K562 (cell line): ENCODE data around the gene DHX35. TPM values are rescaled to one million over a fixed set of nuclear protein-coding genes. Genes with fewer than 3 reads are reported as not detected.
A peak's percentile ranks its signal among the peaks of the same experiment; 100 is the strongest.

Source experiments
- BCLAF1 ChIP-seq, 2 experiments: fragments of 450-650 bp in 1 of 2; IDR thresholded peaks; 2 replicates each; pipeline ENCODE4 v1.6.1; 2011 to 2017; ENCODE audit warnings: low read depth in 2 of 2, antibody characterized with exemption in 1 of 2, borderline replicate concordance in 1 of 2, low read length in 1 of 2, mild to moderate bottlenecking in 1 of 2, mixed read lengths in 1 of 2; ENCODE audit not compliant: control insufficient read depth in 1 of 2
- CREB5 ChIP-seq: fragments of 250-450 bp; sonication (Bioruptor Pico); IDR thresholded peaks from 2 replicates; pipeline ENCODE4 v1.5.0; 2020; ENCODE audit warnings: mild to moderate bottlenecking
- E2F6 ChIP-seq, 2 experiments: IDR thresholded peaks; 2 replicates each; pipeline ENCODE4 v1.6.1; 2011; ENCODE audit warnings: borderline replicate concordance in 1 of 2, control low read depth in 1 of 2, low read depth in 1 of 2, low read length in 1 of 2, mild to moderate bottlenecking in 1 of 2, mixed read lengths in 1 of 2, moderate library complexity in 1 of 2; ENCODE audit not compliant: insufficient read depth in 1 of 2, insufficient read length in 1 of 2, poor library complexity in 1 of 2, severe bottlenecking in 1 of 2; ENCODE audit errors: extremely low read depth in 1 of 2
- EHMT2 ChIP-seq: fragments of 450-650 bp; IDR thresholded peaks from 2 replicates; pipeline ENCODE4 v1.6.1; 2018; ENCODE audit warnings: antibody characterized with exemption
- HDAC6 ChIP-seq: IDR thresholded peaks from 2 replicates; pipeline ENCODE4 v1.6.1; 2012; ENCODE audit warnings: low read depth, mild to moderate bottlenecking, control low read depth, inconsistent platforms, low read length, moderate library complexity
- HMG20A ChIP-seq: fragments of 450-650 bp; formaldehyde crosslinking; conservative IDR thresholded peaks from 2 replicates; pipeline ENCODE4 v1.4.0; 2020; ENCODE audit warnings: mild to moderate bottlenecking, mixed read lengths
- HOMEZ ChIP-seq: fragments of 250-450 bp; sonication (Bioruptor Pico); IDR thresholded peaks from 2 replicates; pipeline ENCODE4 v1.4.0; 2020; ENCODE audit warnings: mild to moderate bottlenecking, moderate library complexity
- PCBP1 ChIP-seq: fragments of 200-400 bp; formaldehyde crosslinking; IDR thresholded peaks from 2 replicates; pipeline ENCODE4 v1.6.1; 2018; ENCODE audit warnings: mild to moderate bottlenecking, low read depth, low read length; ENCODE audit not compliant: poor library complexity, severe bottlenecking
- RBBP5 ChIP-seq: fragments of 200-600 bp; sonication (generic); IDR thresholded peaks from 2 replicates; pipeline ENCODE4 v1.6.1; 2012; ENCODE audit warnings: borderline replicate concordance, mild to moderate bottlenecking, low read length, control low read depth, inconsistent platforms; ENCODE audit not compliant: insufficient read depth, poor library complexity, severe bottlenecking
- SMARCA4 ChIP-seq: fragments of 450-650 bp; IDR thresholded peaks from 2 replicates; pipeline ENCODE4 v1.6.1; 2016
- SRSF9 ChIP-seq: fragments of 200-400 bp; formaldehyde crosslinking; IDR thresholded peaks from 2 replicates; pipeline ENCODE4 v1.6.1; 2017; ENCODE audit warnings: low read depth, low read length, borderline replicate concordance
- TEAD4 ChIP-seq, 2 experiments: sonication (generic) in 1 of 2; formaldehyde crosslinking in 1 of 2; IDR thresholded peaks; 2 replicates each; pipeline versions ENCODE4 v1.6.1 to v1.8.0; 2012 to 2022; ENCODE audit warnings: borderline replicate concordance in 1 of 2, inconsistent platforms in 1 of 2, low read length in 1 of 2, mild to moderate bottlenecking in 1 of 2, missing genetic modification reagents in 1 of 2
- XRCC4 ChIP-seq: IDR thresholded peaks from one replicate; pipeline ENCODE4 v1.6.1; 2011; ENCODE audit not compliant: insufficient read depth, insufficient read length; ENCODE audit errors: extremely low read depth
- ZNF253 ChIP-seq: fragments of 250-450 bp; sonication (Bioruptor Pico); conservative IDR thresholded peaks from 2 replicates; pipeline ENCODE4 v1.6.1; 2021; ENCODE audit warnings: mild to moderate bottlenecking
- ZNF324 ChIP-seq: fragments of 250-450 bp; sonication (Bioruptor Pico); IDR thresholded peaks from 2 replicates; pipeline ENCODE4 v1.4.0; 2020; ENCODE audit warnings: mild to moderate bottlenecking
- polyA plus RNA-seq, 8 experiments: library from polyadenylated mRNA; depleted of rRNA in 4 of 8; stranded (reverse) in 5 of 8; unstranded in 3 of 8; fragments of >200 nt; fragmentation: Nextera tagmentation in 2 of 8; fragmentation: Illumina TruSeq in 1 of 8; extraction: Ambion mirVana in 2 of 8; extraction: Trizol in 1 of 8; gene quantifications; 2 replicates each; pipeline versions ENCODE4 v1.2.1 to v1.2.3, GENCODE V29; 2011 to 2014; ENCODE audit warnings: inconsistent platforms in 1 of 8, missing spikeins in 1 of 8
- total RNA-seq, 7 experiments: library from RNA; depleted of rRNA in 6 of 7; stranded (reverse); fragments of >200 nt in 6 of 7; fragmentation: Illumina TruSeq in 2 of 7; extraction: Trizol in 2 of 7; gene quantifications; 2 replicates each; pipeline versions ENCODE4 v1.2.1 to v1.2.3, GENCODE V29; 2011 to 2021; ENCODE audit warnings: low replicate concordance in 1 of 7
- TF ChIP-seq, protein P1 (sequence below): fragments of 450-650 bp; IDR thresholded peaks from 2 replicates; pipeline ENCODE4 v1.6.1; 2016; ENCODE audit warnings: low read depth, mild to moderate bottlenecking, moderate library complexity

DHX35 gene
- total and polyA plus RNA-seq, 9 of the 15 experiments (the other 6 are each of a cell fraction or from before 2014, with no cell fraction given) = 6.5 to 25.6 (median 16.9) TPM

GRCh38 chr20:38926934-38927616 lies 35.1 kb upstream of the DHX35 start (continued):
- no peak for TF ChIP-seq HDAC6
- TF ChIP-seq ZNF253 (CRISPR knock-in tag) = no peak
- TF ChIP-seq SRSF9 = no peak
- TF ChIP-seq EHMT2 = no peak
- no peak for TF ChIP-seq HOMEZ (CRISPR knock-in tag)
- no peak for TF ChIP-seq E2F6 (IDR thresholded peaks at IDR 0.05; ENCODE audit: borderline replicate concordance in 1 of 2, extremely low read depth in 1 of 2, insufficient read depth in 1 of 2, insufficient read length in 1 of 2, low read depth in 1 of 2, low read length in 1 of 2, poor library complexity in 1 of 2, severe bottlenecking in 1 of 2)
- no peak for TF ChIP-seq PCBP1
- no peak for TF ChIP-seq HMG20A
- TF ChIP-seq BCLAF1 (IDR thresholded peaks at IDR 0.05; ENCODE audit: borderline replicate concordance in 1 of 2, control insufficient read depth in 1 of 2, low read depth in 2 of 2, low read length in 1 of 2) = no peak
- TF ChIP-seq CREB5 (CRISPR knock-in tag) = no peak
- TF ChIP-seq, protein P1, sequence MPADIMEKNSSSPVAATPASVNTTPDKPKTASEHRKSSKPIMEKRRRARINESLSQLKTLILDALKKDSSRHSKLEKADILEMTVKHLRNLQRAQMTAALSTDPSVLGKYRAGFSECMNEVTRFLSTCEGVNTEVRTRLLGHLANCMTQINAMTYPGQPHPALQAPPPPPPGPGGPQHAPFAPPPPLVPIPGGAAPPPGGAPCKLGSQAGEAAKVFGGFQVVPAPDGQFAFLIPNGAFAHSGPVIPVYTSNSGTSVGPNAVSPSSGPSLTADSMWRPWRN = no peak
- TF ChIP-seq ZNF324 = no peak
- no peak for TF ChIP-seq SMARCA4
- TF ChIP-seq XRCC4 = no peak
- 0 out of 2 replicates have a peak, but pooled peaks have one; percentile 8 for TF ChIP-seq TEAD4 (IDR thresholded peaks at IDR 0.05; ENCODE audit: low read length)
- no peak for TF ChIP-seq TEAD4 (CRISPR knock-in tag; IDR thresholded peaks at IDR 0.05; ENCODE audit: borderline replicate concordance)
- peak; percentile 28 for TF ChIP-seq RBBP5
